ENCODE results near the gene OR52E1. TPM values are rescaled to one million over a fixed set of nuclear protein-coding genes. Genes with fewer than 3 reads are reported as not detected.

The OR52E1 gene
- total and polyA plus RNA-seq, 9 of the 15 experiments (the other 6 are each of a cell fraction or from before 2014, with no cell fraction given) = not detected

- no peak for TF ChIP-seq RNF219 (CRISPR knock-in tag; IDR thresholded peaks at IDR 0.05)
- TF ChIP-seq CHD4 (IDR thresholded peaks at IDR 0.05; ENCODE audit: insufficient read depth, insufficient replicate concordance, low read depth, low read length, poor library complexity, severe bottlenecking) = no peak
These were observed 21.3 kb downstream of the OR52E1 start (continued) for GRCh38 chr11:5090668-5091067.

GRCh38 chr11:5092821-5093585 lies 23.6 kb downstream of the OR52E1 start:
- TF ChIP-seq NELFE (IDR thresholded peaks at IDR 0.05; ENCODE audit: insufficient read depth, insufficient read length) (no peak), CHCHD3 (CRISPR knock-in tag; IDR thresholded peaks at IDR 0.05) (no peak), FOXP1 (CRISPR knock-in tag; IDR thresholded peaks at IDR 0.05) (no peak), VEZF1 (CRISPR knock-in tag; IDR thresholded peaks at IDR 0.05) (no peak), TCF7 (IDR thresholded peaks at IDR 0.05; ENCODE audit: borderline replicate concordance) (no peak), L3MBTL2 (IDR thresholded peaks at IDR 0.05) (no peak), SRSF3 (IDR thresholded peaks at IDR 0.05; ENCODE audit: insufficient read depth, low read length) (no peak), ZNF76 (CRISPR knock-in tag; IDR thresholded peaks at IDR 0.05; ENCODE audit: borderline replicate concordance) (no peak), PHF8 (IDR thresholded peaks at IDR 0.05; ENCODE audit: borderline replicate concordance, low read length) (no peak), SAP30 (IDR thresholded peaks at IDR 0.05; ENCODE audit: borderline replicate concordance, insufficient read depth, low read depth, low read length, poor library complexity, severe bottlenecking) (no peak), C11orf30 (IDR thresholded peaks at IDR 0.05; ENCODE audit: low read depth) (no peak), KAT8 (IDR thresholded peaks at IDR 0.05; ENCODE audit: low read depth) (no peak), ZNF77 (CRISPR knock-in tag; IDR thresholded peaks at IDR 0.05) (no peak), ZBTB17 (CRISPR knock-in tag; IDR thresholded peaks at IDR 0.05) (no peak), BRF1 (IDR thresholded peaks at IDR 0.05; ENCODE audit: borderline replicate concordance, extremely low read depth, insufficient read length) (no peak), SRSF7 (optimal IDR thresholded peaks at IDR 0.05; ENCODE audit: low read depth, low read length) (no peak)
- H3K9me1 ChIP-seq (ENCODE audit: control insufficient read depth, insufficient read depth, low read length) = no peaks in the 10 kb centered on the region
- H3K4me3 ChIP-seq = no peak overlapping the region
- no TSS peak for BruUV-seq (replicated peaks)
- H3K4me1 ChIP-seq (replicated peaks in 1 of 2; ENCODE audit: control insufficient read depth in 2 of 2, insufficient read depth in 2 of 2, low read length in 2 of 2) = no peaks in the 10 kb centered on the region
- 23% methylated on average over 6 of the region's 8 CpGs for WGBS (ENCODE audit: insufficient coverage, low coverage, missing lambda C conversion rate)
- H3K9me3 ChIP-seq (replicated peaks; ENCODE audit: control insufficient read depth, insufficient read depth, low read depth, low read length) = no peaks in the 10 kb centered on the region
- ATAC-seq (no peak; the same call in none of the 3 replicates), DNase-seq (ENCODE audit: extremely low read depth in 1 of 4, low spot score in 3 of 4) (no peak), FAIRE-seq (no peak)
- no peaks in the 10 kb centered on the region for H4K20me1 ChIP-seq (replicated peaks; ENCODE audit: control insufficient read depth, insufficient read depth, low read length)
- ChIA-PET CTCF (ENCODE audit: low intra/inter-chr PET ratio) (no interaction called here), POLR2A (no interaction called here)
- no peaks in the 10 kb centered on the region for H3K27me3 ChIP-seq (ENCODE audit: control insufficient read depth in 2 of 2, insufficient read depth in 2 of 2, low read length in 2 of 2)
- H2AFZ ChIP-seq (ENCODE audit: low read depth, low read length) = peak overlapping the region; percentile 63
- H3K27ac ChIP-seq (ENCODE audit: extremely low read depth, low read depth, low read length) = no peak overlapping the region
- H3K4me2 ChIP-seq (ENCODE audit: insufficient read depth, low read length) = no peak overlapping the region; the same call in 1 of the 2 replicates
- H3K9ac ChIP-seq (ENCODE audit: insufficient read depth in 1 of 2, low read depth in 2 of 2, low read length in 2 of 2) = no peak overlapping the region
- H3K36me3 ChIP-seq (ENCODE audit: control insufficient read depth, insufficient read depth, low read length) = no peaks in the 10 kb centered on the region
- no peaks in the 10 kb centered on the region for H3K79me2 ChIP-seq (ENCODE audit: control insufficient read depth, insufficient read depth, low read length)
- in situ Hi-C loops (cut with MboI) = no loop called here
- intact Hi-C loops (cut with micrococcal nuclease) = no loop called here
